Measurements from ENCODE around the gene CDH13. TPM values are rescaled to one million over a fixed set of nuclear protein-coding genes. Genes with fewer than 3 reads are reported as not detected.

Gene CDH13
- polyA plus RNA-seq, 3 donors: 1.0 to 7.7 (median 2.8) TPM

GRCh38 chr16:83118365-83118764 is 491.6 kb downstream of the CDH13 start:
- WGBS, 3 donors: 59 to 68% (median 67%) methylated on average over 8 of the region's 8 CpGs
- H3K27ac ChIP-seq (ENCODE audit: low read depth, low read length): no peak overlapping the region

- 79 to 90% (median 90%) methylated on average over 6 of the region's 6 CpGs for WGBS, 3 donors
- H3K27ac ChIP-seq (ENCODE audit: low read depth, low read length): no peak overlapping the region
These were observed 499.3 kb downstream of the CDH13 start for GRCh38 chr16:83125999-83126568.

GRCh38 chr16:83128041-83128440 is 501.3 kb downstream of the CDH13 start:
- no peak overlapping the region for H3K27ac ChIP-seq (ENCODE audit: low read depth, low read length)
- WGBS, 3 donors: 72 to 90% (median 84%) methylated on average over 6 of the region's 6 CpGs

GRCh38 chr16:83130039-83130438 is 503.3 kb downstream of the CDH13 start:
- no peak overlapping the region for H3K27ac ChIP-seq (ENCODE audit: low read depth, low read length)
- WGBS, 3 donors: 44 to 88% (median 85%) methylated on average over 3 of the region's 3 CpGs

GRCh38 chr16:83134638-83135037 is 507.9 kb downstream of the CDH13 start:
- H3K27ac ChIP-seq (ENCODE audit: low read depth, low read length): no peak overlapping the region
- WGBS, 3 donors: 62 to 79% (median 71%) methylated on average over 4 of the region's 4 CpGs

- no peak overlapping the region for H3K27ac ChIP-seq (ENCODE audit: low read depth, low read length)
- 71 to 82% (median 77%) methylated on average over 9 of the region's 9 CpGs for WGBS, 3 donors
These were observed 509.6 kb downstream of the CDH13 start for GRCh38 chr16:83136419-83136818.

- WGBS, 3 donors: 50 to 74% (median 74%) methylated on average over 5 of the region's 5 CpGs
- no peak overlapping the region for H3K27ac ChIP-seq (ENCODE audit: low read depth, low read length)
These were observed 510.2 kb downstream of the CDH13 start for GRCh38 chr16:83136924-83137323.

GRCh38 chr16:83137326-83137781 is 510.6 kb downstream of the CDH13 start:
- no peak overlapping the region for H3K27ac ChIP-seq (ENCODE audit: low read depth, low read length)

GRCh38 chr16:83137894-83138293 is 511.1 kb downstream of the CDH13 start:
- 60 to 71% (median 67%) methylated on average over 5 of the region's 5 CpGs for WGBS, 3 donors

More at GRCh38 chr16:83137326-83137781, 510.6 kb downstream of the CDH13 start:
- WGBS, 3 donors: 10 to 35% (median 34%) methylated on average over 17 of the region's 17 CpGs

GRCh38 chr16:83138512-83138911 is 511.7 kb downstream of the CDH13 start:
- H3K27ac ChIP-seq (ENCODE audit: low read depth, low read length): no peak overlapping the region
- WGBS, 3 donors: 57 to 93% (median 88%) methylated on average over 7 of the region's 7 CpGs

More at GRCh38 chr16:83137894-83138293, 511.1 kb downstream of the CDH13 start:
- H3K27ac ChIP-seq (ENCODE audit: low read depth, low read length): no peak overlapping the region

GRCh38 chr16:83138976-83139690 is 512.4 kb downstream of the CDH13 start:
- WGBS, 3 donors: 67 to 94% (median 91%) methylated on average over 8 of the region's 8 CpGs
- no peak overlapping the region for H3K27ac ChIP-seq (ENCODE audit: low read depth, low read length)

- WGBS, 3 donors: 23 to 45% (median 45%) methylated on average over 8 of the region's 8 CpGs
These were observed 517.0 kb downstream of the CDH13 start for GRCh38 chr16:83143788-83144187.

GRCh38 chr16:83145297-83145696 is 518.5 kb downstream of the CDH13 start:
- 59 to 90% (median 86%) methylated on average over 5 of the region's 5 CpGs for WGBS, 3 donors

More at GRCh38 chr16:83143788-83144187, 517.0 kb downstream of the CDH13 start:
- no peak overlapping the region for H3K27ac ChIP-seq (ENCODE audit: low read depth, low read length)

GRCh38 chr16:83147244-83147643 is 520.5 kb downstream of the CDH13 start:
- WGBS, 3 donors: 51 to 64% (median 60%) methylated on average over 6 of the region's 6 CpGs
- H3K27ac ChIP-seq (ENCODE audit: low read depth, low read length): no peak overlapping the region

More at GRCh38 chr16:83145297-83145696, 518.5 kb downstream of the CDH13 start:
- H3K27ac ChIP-seq (ENCODE audit: low read depth, low read length): no peak overlapping the region

- no peak overlapping the region for H3K27ac ChIP-seq (ENCODE audit: low read depth, low read length)
- 62 to 83% (median 80%) methylated on average over 15 of the region's 15 CpGs for WGBS, 3 donors
These were observed 531.7 kb downstream of the CDH13 start for GRCh38 chr16:83158320-83158957.

- WGBS, 3 donors: 57 to 64% (median 62%) methylated on average over 2 of the region's 2 CpGs
- no peak overlapping the region for H3K27ac ChIP-seq (ENCODE audit: low read depth, low read length)
These were observed 532.3 kb downstream of the CDH13 start for GRCh38 chr16:83159049-83159448.

- 52 to 85% (median 78%) methylated on average over 7 of the region's 7 CpGs for WGBS, 3 donors
- no peak overlapping the region for H3K27ac ChIP-seq (ENCODE audit: low read depth, low read length)
These were observed 533.7 kb downstream of the CDH13 start for GRCh38 chr16:83160287-83161020.

GRCh38 chr16:83162791-83163190 is 536.0 kb downstream of the CDH13 start:
- WGBS, 3 donors: 55 to 78% (median 71%) methylated on average over 2 of the region's 2 CpGs

GRCh38 chr16:83164816-83165215 is 538.0 kb downstream of the CDH13 start:
- H3K27ac ChIP-seq (ENCODE audit: low read depth, low read length): no peak overlapping the region
- whole genome bisulfite sequencing, 3 donors: 58 to 84% (median 77%) methylated on average over 3 of the region's 3 CpGs

More at GRCh38 chr16:83162791-83163190, 536.0 kb downstream of the CDH13 start:
- H3K27ac ChIP-seq (ENCODE audit: low read depth, low read length): no peak overlapping the region
